Sigmoid colon (tissue), 4 donors: ENCODE results near the gene SYPL2.

Experiments
- POLR2AphosphoS5 ChIP-seq, 4 donors: sonication (generic); formaldehyde crosslinking; IDR thresholded peaks; one replicate each; pipeline ENCODE4 v1.6.1; 2017; ENCODE audit warnings: antibody characterized with exemption in 4 of 4
- TF ChIP-seq, protein P1 (sequence below), 4 experiments: fragments of 450-650 bp in 3 of 4; fragments of 200-600 bp in 1 of 4; IDR thresholded peaks; one replicate each; pipeline ENCODE4 v1.5.1; 2016 to 2019; ENCODE audit warnings: antibody characterized with exemption in 4 of 4, mild to moderate bottlenecking in 3 of 4, moderate library complexity in 2 of 4

GRCh38 chr1:109529881-109530456, 63.6 kb downstream of the SYPL2 start:
- TF ChIP-seq, protein P1, sequence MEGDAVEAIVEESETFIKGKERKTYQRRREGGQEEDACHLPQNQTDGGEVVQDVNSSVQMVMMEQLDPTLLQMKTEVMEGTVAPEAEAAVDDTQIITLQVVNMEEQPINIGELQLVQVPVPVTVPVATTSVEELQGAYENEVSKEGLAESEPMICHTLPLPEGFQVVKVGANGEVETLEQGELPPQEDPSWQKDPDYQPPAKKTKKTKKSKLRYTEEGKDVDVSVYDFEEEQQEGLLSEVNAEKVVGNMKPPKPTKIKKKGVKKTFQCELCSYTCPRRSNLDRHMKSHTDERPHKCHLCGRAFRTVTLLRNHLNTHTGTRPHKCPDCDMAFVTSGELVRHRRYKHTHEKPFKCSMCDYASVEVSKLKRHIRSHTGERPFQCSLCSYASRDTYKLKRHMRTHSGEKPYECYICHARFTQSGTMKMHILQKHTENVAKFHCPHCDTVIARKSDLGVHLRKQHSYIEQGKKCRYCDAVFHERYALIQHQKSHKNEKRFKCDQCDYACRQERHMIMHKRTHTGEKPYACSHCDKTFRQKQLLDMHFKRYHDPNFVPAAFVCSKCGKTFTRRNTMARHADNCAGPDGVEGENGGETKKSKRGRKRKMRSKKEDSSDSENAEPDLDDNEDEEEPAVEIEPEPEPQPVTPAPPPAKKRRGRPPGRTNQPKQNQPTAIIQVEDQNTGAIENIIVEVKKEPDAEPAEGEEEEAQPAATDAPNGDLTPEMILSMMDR (IDR thresholded peaks at IDR 0.05), result no peak
- no peak for TF ChIP-seq POLR2AphosphoS5 (IDR thresholded peaks at IDR 0.05)
